GM18505 (cell line): ENCODE measurements around the gene C3orf52.

Source experiments
- ATAC-seq: cut with Tn5 transposase; IDR thresholded peaks from one replicate; pipeline ENCODE4 v1.9.1; 2021; ENCODE audit not compliant: unreplicated experiment
- POLR2A ChIP-seq: IDR thresholded peaks from 4 replicates; pipeline ENCODE4 v1.6.1; 2011; ENCODE audit warnings: borderline replicate concordance; ENCODE audit not compliant: insufficient read depth, insufficient read length; ENCODE audit errors: extremely low read depth

The C3orf52 gene

GRCh38 chr3:112119962-112120836 is 34.0 kb downstream of the C3orf52 start:
- no peak for ATAC-seq
- no peak for TF ChIP-seq POLR2A

DNA sequence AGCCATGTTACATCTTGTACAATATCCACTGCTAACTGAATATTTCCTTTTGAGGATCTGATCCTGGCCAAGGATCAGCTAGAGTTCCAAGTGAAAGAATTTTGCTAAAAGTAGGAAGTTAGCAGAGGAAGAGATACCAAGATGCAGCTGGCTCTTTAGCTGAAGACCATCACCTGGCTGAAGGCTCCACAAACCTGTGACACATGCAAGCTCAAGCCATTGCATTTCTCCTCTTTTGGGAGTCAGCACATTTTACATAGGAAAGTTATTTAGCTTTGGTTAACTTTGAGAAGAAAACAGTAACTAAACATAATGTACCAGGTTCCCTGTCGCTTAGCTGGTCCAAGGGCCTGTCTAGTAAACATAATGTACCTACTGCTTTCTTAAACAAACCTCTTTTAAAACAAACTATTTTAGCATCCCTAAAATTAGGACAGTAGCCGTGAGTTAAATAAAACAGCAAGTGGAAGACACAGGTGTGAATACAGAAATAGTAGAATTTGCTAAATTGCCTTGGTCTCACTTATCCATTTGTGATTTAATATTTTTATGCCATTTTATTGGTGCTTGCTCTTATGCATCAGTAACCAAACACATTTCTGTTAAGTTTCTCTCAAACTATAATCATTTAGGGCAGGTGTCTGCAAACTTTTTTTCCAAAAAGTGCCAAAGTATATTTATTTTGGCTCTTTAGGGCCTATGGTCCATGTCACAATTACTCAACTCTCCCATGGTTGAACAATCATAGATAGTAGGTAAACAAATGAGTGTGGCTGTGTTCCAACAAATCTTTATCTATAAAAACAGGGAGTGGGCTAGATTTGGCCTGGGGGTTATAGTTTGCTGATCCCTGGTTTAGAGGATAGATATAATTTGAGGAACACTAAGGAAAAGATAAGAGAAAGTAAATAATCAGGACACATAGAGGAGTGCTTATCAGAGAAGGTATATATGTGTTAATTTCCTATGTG is 35.7 kb downstream of the C3orf52 start:
- no peak for TF ChIP-seq POLR2A
- ATAC-seq = no peak

GRCh38 chr3:112122870-112123269 is 36.7 kb downstream of the C3orf52 start:
- TF ChIP-seq POLR2A = no peak
- ATAC-seq = no peak

GRCh38 chr3:112123548-112123947 is 37.4 kb downstream of the C3orf52 start:
- ATAC-seq = no peak
- TF ChIP-seq POLR2A = no peak

DNA sequence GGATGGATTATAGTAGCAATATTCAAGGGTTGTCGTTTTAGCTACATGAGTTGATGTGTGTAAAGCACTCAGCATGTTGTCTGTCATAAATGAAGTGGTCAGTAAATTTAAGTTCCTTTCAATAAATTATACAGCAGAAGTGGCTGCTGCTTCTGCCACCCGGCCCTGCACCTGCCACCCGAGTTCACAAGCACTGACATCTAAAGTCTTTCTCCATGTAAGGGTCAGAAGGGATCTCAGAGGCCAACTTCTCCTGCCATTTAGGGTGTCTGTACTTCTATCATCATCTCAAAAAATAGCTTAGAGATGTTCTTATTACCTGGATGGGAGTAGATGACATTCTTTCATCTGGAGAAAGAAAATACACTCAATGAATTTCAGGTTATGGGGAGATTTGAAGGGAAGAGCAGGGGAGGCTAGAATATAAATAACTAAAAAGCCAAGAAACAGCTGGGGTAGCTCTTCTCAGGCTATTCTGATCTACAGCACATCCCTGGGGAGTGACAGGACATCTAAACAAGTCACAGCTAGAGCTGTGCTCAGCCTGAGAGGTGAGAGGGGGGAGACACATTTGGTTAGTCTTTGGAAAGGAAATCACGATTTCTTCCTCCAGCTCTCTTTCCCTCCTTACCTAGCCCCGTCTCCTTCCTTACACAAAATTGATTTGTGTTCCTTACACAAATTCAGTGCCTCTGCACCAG is 38.9 kb downstream of the C3orf52 start:
- ATAC-seq = no peak

GRCh38 chr3:112126511-112126911 is 40.3 kb downstream of the C3orf52 start:
- no peak for TF ChIP-seq POLR2A
- ATAC-seq = no peak

More for the DNA sequence above, 38.9 kb downstream of the C3orf52 start:
- TF ChIP-seq POLR2A = no peak

DNA sequence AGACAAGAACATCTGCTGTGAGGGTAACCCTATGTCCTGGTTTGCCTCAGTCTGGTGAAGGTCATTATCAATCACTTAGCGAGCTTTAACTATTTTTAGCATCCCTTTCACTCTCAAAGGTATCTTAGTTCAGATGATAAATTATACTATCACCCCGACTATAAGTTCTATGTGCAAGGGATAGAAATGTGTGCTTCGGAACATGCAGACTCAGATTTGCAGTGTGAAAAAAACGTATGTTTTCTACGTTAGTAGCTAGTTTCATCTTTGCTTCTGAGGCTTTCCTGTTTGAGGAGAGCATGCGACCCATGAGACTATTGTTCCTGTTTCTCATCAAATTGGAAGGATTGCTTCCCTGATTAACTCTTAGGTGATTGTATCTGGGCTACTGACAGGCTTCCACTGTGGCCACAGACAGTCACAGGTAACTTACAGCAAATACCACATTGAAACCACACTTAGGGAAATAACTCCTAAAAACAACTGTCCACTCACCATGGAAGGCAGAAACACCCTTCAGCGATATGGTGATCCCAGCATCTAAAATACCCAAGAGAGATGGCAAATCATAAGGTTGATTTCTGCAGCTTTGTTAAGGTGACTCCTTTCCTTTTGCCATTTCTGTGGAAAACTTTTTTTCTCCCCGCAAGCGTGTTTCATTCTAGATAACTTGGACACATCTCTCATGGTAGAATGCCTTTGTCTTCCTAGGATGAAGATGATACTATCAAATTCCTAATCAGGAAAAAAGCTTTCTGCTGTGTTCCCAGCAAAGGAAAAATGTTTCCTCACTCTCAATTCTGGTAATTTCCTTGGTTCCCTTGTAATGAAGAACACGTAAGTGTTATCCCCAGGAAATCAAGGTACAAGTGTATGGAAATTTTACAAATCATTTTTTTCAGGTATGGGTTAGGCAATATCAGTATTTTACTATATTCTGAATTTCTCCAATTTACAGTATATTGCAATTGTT is 41.6 kb downstream of the C3orf52 start:
- TF ChIP-seq POLR2A = no peak
- ATAC-seq = no peak

- TF ChIP-seq POLR2A = no peak
- ATAC-seq = peak; percentile 55
Observed at GRCh38 chr3:112128843-112129727, 42.9 kb downstream of the C3orf52 start.

- no peak for TF ChIP-seq POLR2A
Observed at GRCh38 chr3:112129925-112130637, 43.9 kb downstream of the C3orf52 start.

GRCh38 chr3:112130638-112130993 is 44.4 kb downstream of the C3orf52 start:
- no peak for ATAC-seq
- TF ChIP-seq POLR2A = peak; percentile 16

More at GRCh38 chr3:112129925-112130637, 43.9 kb downstream of the C3orf52 start:
- ATAC-seq = no peak
